Right lobe of liver (tissue), 6 donors: ENCODE results near the gene TAS1R3. TPM values are rescaled to one million over a fixed set of nuclear protein-coding genes. Genes with fewer than 3 reads are reported as not detected.

ENCODE experiments used
- ATAC-seq, 4 donors: fragments of 200-7000 bp; cut with Tn5 transposase; one replicate each; pipeline ENCODE4 v1.9.1; 2020; ENCODE audit warnings: mild to moderate bottlenecking in 4 of 4, moderate library complexity in 4 of 4
- DNase-seq, 3 donors: peaks; one replicate each; pipeline ENCODE4 v3.0.0-alpha.2; 2020
- H3K27ac ChIP-seq, 3 donors: fragments of 200-600 bp; one replicate each; pipeline ENCODE4 v1.8.0; 2022
- H3K27me3 ChIP-seq, 2 donors: fragments of 200-600 bp; one replicate each; pipeline ENCODE4 v1.8.0; 2022
- H3K36me3 ChIP-seq, 4 donors: fragments of 200-600 bp; sonication (generic) in 1 of 4; one replicate each; pipeline versions ENCODE4 v1.5.1 to v1.8.0; 2017 to 2022; ENCODE audit warnings: control low read depth in 1 of 4
- H3K4me1 ChIP-seq, 4 donors: fragments of 200-600 bp; sonication (generic) in 1 of 4; one replicate each; pipeline versions ENCODE4 v1.5.1 to v1.8.0; 2017 to 2022; ENCODE audit warnings: control low read depth in 1 of 4
- H3K4me3 ChIP-seq, 3 donors: fragments of 200-600 bp; one replicate each; pipeline ENCODE4 v1.8.0; 2022
- H3K9me3 ChIP-seq, 4 donors: fragments of 200-600 bp; sonication (generic) in 1 of 4; one replicate each; pipeline versions ENCODE4 v1.5.1 to v1.8.0; 2017 to 2022; ENCODE audit warnings: control low read depth in 1 of 4
- CTCF ChIP-seq, 4 donors: fragments of 200-600 bp in 3 of 4; fragments of 450-650 bp in 1 of 4; IDR thresholded peaks; one replicate each; pipeline versions ENCODE4 v1.5.1 to v1.8.0; 2016 to 2022; ENCODE audit warnings: antibody characterized with exemption in 4 of 4, mild to moderate bottlenecking in 2 of 4
- POLR2A ChIP-seq: fragments of 450-650 bp; IDR thresholded peaks from one replicate; pipeline ENCODE4 v1.6.1; 2017; ENCODE audit warnings: antibody characterized with exemption, mild to moderate bottlenecking
- WGBS: methylation state at CpG from one replicate; pipeline ENCODE4 v1.1.6; 2018; ENCODE audit warnings: low coverage, low lambda C conversion rate; ENCODE audit not compliant: insufficient coverage; ENCODE audit errors: missing lambda C conversion rate; 5-methylcytosine and 5-hydroxymethylcytosine counted together
- intact Hi-C, 2 donors: fragments of 100-400 bp; cut with DNase I; formaldehyde crosslinking; loops; one replicate each; pipeline versions ENCODE4 v1.11.2 to v1.14.1; 2022
- total RNA-seq, 6 experiments: library from RNA; depleted of rRNA in 2 of 6; stranded (reverse); fragments of >200 nt in 2 of 6; fragmentation: NEBNext Ultra II Directional in 3 of 6; extraction: Animal tissue kit (Norgen Biotek cat#: 25700) in 3 of 6; gene quantifications; one replicate each; pipeline versions ENCODE4 v1.1.0 to v1.2.4, GENCODE V29; 2016 to 2023
- donor health status: DM: no; HTN: yes; CAD: no.
- donor health status: DM: no; HTN: no; CAD: no.
- donor health status: DM: no; HTN: no; CAD: no.
- donor health status: DM: no; HTN: yes; CAD: no.
- donor health status: DM: no; HTN: yes; CAD: no.

TAS1R3 gene
- total RNA-seq, 6 experiments from 2014 or later: 0.10 to 2.7 (median 0.33) TPM

GRCh38 chr1:1348420-1349255 is 17.6 kb downstream of the TAS1R3 start:
- no peaks in the 10 kb centered on the region for H3K9me3 ChIP-seq
- no peaks in the 10 kb centered on the region for H3K27me3 ChIP-seq
- intact Hi-C loops: no loop called here
- H3K27ac ChIP-seq: peak overlapping the region; percentile 28 to 70 (median 46)
- ATAC-seq (peak in 1 of 4 donors; percentile 3), DNase-seq (no peak)
- H3K36me3 ChIP-seq: no peaks in the 10 kb centered on the region
- H3K4me1 ChIP-seq: peaks cover 0 to 44% (median 23%) of the 10 kb centered on the region in 4 donors
- WGBS: 5% methylated on average over 7 of the region's 109 CpGs
- TF ChIP-seq POLR2A: no peak
- TF ChIP-seq CTCF (IDR thresholded peaks at IDR 0.05): no peak
- H3K4me3 ChIP-seq: peak overlapping the region; percentile 64 to 86 (median 68)

GRCh38 chr1:1349256-1350012 is 18.4 kb downstream of the TAS1R3 start, which contains the start of gene DVL1:
Gene DVL1, minus strand, starts transcription at chr1:1349418. Its CDS starts 353 bp downstream, at chr1:1349065.
- Histone ChIP-seq H3K4me1 (peaks cover 0 to 36% (median 17%) of the 10 kb centered on the region in 4 donors), H3K27ac (peak within 1 kb of the TSS; percentile 28 to 75 (median 60)), H3K4me3 (peak within 1 kb of the TSS; percentile 64 to 86 (median 68)), H3K36me3 (no peaks in the 10 kb centered on the region), H3K27me3 (peaks cover 0 to 3% of the 10 kb centered on the region in 2 donors), H3K9me3 (no peaks in the 10 kb centered on the region)
- 0% methylated on average over 26 of the region's 122 CpGs for whole genome bisulfite sequencing
- TF ChIP-seq POLR2A (peak; percentile 62), CTCF (IDR thresholded peaks at IDR 0.05) (peak; percentile 28 to 40 (median 36))
- ATAC-seq (peak; percentile 28 to 63 (median 37)), DNase-seq (peak in 1 of 3 donors; percentile 70)
- intact Hi-C loops: no loop called here

- intact Hi-C loops: no loop called here
- no peak for ATAC-seq
- peaks cover 0 to 5% of the 10 kb centered on the region in 2 donors for H3K27me3 ChIP-seq
- no peak overlapping the region for H3K4me3 ChIP-seq
- WGBS: 80% methylated on average over 2 of the region's 29 CpGs
- TF ChIP-seq POLR2A (no peak), CTCF (IDR thresholded peaks at IDR 0.05) (no peak)
- no peak overlapping the region for H3K27ac ChIP-seq
- H3K36me3 ChIP-seq: no peaks in the 10 kb centered on the region
- H3K9me3 ChIP-seq: no peaks in the 10 kb centered on the region
- H3K4me1 ChIP-seq: peaks cover 0 to 12% (median 5%) of the 10 kb centered on the region in 4 donors
- no peak for DNase-seq
Measured at GRCh38 chr1:1351511-1352427, 20.7 kb downstream of the TAS1R3 start.
